ENCODE results near the gene TMEM86A. TPM values are rescaled to one million over a fixed set of nuclear protein-coding genes. Genes with fewer than 3 reads are reported as not detected.

TMEM86A gene
- polyA plus RNA-seq, 1 of the 3 experiments (the other 2 are of a cell fraction): 1.2 TPM

DNA sequence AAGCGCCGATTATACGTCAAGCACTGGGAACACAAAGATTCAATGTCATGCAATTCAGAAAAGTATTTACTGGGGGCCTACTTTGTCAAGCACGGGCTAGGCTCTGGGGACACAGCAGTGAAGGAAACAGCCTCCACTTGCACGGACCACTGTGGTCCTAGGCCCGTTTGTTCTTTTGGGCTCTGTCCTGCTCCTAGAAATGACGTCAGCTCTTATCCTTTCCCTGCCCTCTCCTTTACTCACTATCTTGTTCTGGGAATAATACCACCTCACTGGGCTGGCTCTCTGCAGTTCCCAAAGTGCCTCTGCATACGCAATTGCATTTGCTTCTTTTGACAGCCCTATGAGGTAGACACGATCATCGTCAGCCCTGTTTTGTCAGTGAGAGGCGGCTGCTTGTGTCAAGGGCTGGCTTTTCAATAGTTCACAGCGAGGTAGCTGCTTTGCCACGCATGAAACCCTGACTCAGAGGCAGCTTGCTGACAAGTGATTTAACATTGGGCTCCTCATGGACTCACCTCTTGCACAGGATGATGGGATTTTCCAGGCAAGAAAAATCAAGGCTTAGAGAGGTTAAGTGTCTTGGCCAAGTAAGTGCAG lies 50.3 kb downstream of the TMEM86A start:
- Histone ChIP-seq H3F3A (replicated peaks; ENCODE audit: insufficient read depth) (no peaks in the 10 kb centered on the region), H3K9me3 (no peaks in the 10 kb centered on the region), H4K20me1 (ENCODE audit: insufficient read depth) (no peaks in the 10 kb centered on the region), H3K79me2 (ENCODE audit: insufficient read depth) (no peaks in the 10 kb centered on the region), H3K27ac (ENCODE audit: low read depth in 2 of 2, low read length in 1 of 2) (no peak overlapping the region), H3K9me2 (no peaks in the 10 kb centered on the region), H2AFZ (ENCODE audit: low read depth) (no peak overlapping the region), H3K4me1 (ENCODE audit: control insufficient read depth in 1 of 2, insufficient read depth in 2 of 2, low read depth in 1 of 2, low read length in 1 of 2) (peaks cover 5 to 9% of the 10 kb centered on the region in 2 experiments; a peak in 1 of 4 replicates), H3K27me3 (ENCODE audit: insufficient read depth) (no peaks in the 10 kb centered on the region), H3K9ac (no peak overlapping the region), H3K4me3 (ENCODE audit: low read depth in 2 of 2, low read length in 1 of 2) (no peak overlapping the region), H3K36me3 (replicated peaks in 1 of 2; ENCODE audit: control insufficient read depth in 1 of 2, insufficient read depth in 2 of 2, low read length in 1 of 2) (no peaks in the 10 kb centered on the region), H3K4me2 (no peak overlapping the region)
- TF ChIP-seq EZH2phosphoT487 (IDR thresholded peaks at IDR 0.05; ENCODE audit: borderline replicate concordance, low read depth): no peak
- TF ChIP-seq MEF2A (IDR thresholded peaks at IDR 0.05; ENCODE audit: borderline replicate concordance, low read depth): no peak
- TF ChIP-seq FOSL2 (IDR thresholded peaks at IDR 0.05; ENCODE audit: borderline replicate concordance, low read depth): no peak
- TF ChIP-seq, protein P1, sequence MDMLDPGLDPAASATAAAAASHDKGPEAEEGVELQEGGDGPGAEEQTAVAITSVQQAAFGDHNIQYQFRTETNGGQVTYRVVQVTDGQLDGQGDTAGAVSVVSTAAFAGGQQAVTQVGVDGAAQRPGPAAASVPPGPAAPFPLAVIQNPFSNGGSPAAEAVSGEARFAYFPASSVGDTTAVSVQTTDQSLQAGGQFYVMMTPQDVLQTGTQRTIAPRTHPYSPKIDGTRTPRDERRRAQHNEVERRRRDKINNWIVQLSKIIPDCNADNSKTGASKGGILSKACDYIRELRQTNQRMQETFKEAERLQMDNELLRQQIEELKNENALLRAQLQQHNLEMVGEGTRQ (IDR thresholded peaks at IDR 0.05; ENCODE audit: borderline replicate concordance, low read depth, low read length): no peak
- TF ChIP-seq RCOR1 (IDR thresholded peaks at IDR 0.05; ENCODE audit: low read length): no peak
- TF ChIP-seq YY1 (IDR thresholded peaks at IDR 0.05; ENCODE audit: low read depth): no peak
- no peak for TF ChIP-seq GABPA (IDR thresholded peaks at IDR 0.05; ENCODE audit: low read depth)
- TF ChIP-seq REST (IDR thresholded peaks at IDR 0.05; ENCODE audit: low read depth, low read length): no peak
- no peak for TF ChIP-seq PBX3 (IDR thresholded peaks at IDR 0.05)
- no peak for TF ChIP-seq TEAD4 (IDR thresholded peaks at IDR 0.05; ENCODE audit: borderline replicate concordance, insufficient read depth)
- TF ChIP-seq USF1 (IDR thresholded peaks at IDR 0.05; ENCODE audit: borderline replicate concordance, low read depth): no peak
- no peak for TF ChIP-seq MAX (IDR thresholded peaks at IDR 0.05; ENCODE audit: low read depth)
- no peak for DNase-seq
- ChIA-PET POLR2A (no interaction called here), CTCF (interaction anchor here (0.9 to 1.9 kb wide), 6 partner anchors 14 to 27 kb away, joined by 3 to 6 read pairs (median 4); no protein-coding TSS in a partner anchor)
- 90% methylated on average over 11 of the region's 13 CpGs for WGBS (ENCODE audit: low lambda C conversion rate)
